ENCODE measurements around the gene FGD2.

Gene FGD2

DNA sequence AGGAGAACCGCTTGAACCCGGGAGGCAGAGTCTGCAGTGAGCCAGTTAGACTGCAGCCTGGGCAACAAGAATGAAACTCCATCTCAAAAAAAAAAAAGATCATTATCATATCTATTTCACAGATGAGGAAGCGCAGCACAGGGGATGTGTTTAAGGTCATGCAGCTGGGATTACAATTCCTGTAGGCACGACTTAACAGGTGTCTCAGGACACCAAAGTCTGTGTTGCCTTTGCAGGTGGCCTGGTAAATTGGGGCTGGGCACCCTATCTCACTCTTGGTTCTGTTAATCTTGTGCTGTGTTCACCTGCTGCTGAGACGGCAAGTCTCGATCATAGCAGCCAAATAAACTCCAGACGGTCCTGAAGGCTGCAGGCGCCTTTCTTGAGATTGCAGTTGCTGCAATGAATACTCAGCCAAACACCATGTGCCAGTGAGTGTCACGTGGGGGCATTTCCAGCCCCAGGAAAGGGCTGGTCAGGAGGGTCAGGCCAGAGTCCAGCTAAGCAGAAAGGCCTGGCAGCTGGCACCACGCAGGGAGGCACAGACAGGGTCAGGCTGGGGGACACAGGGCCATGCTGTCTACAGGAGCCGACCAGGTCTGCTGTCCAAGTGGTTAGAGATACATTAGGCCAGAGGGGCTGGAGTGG, 55.8 kb downstream of the FGD2 start:
- TF ChIP-seq, protein P1, sequence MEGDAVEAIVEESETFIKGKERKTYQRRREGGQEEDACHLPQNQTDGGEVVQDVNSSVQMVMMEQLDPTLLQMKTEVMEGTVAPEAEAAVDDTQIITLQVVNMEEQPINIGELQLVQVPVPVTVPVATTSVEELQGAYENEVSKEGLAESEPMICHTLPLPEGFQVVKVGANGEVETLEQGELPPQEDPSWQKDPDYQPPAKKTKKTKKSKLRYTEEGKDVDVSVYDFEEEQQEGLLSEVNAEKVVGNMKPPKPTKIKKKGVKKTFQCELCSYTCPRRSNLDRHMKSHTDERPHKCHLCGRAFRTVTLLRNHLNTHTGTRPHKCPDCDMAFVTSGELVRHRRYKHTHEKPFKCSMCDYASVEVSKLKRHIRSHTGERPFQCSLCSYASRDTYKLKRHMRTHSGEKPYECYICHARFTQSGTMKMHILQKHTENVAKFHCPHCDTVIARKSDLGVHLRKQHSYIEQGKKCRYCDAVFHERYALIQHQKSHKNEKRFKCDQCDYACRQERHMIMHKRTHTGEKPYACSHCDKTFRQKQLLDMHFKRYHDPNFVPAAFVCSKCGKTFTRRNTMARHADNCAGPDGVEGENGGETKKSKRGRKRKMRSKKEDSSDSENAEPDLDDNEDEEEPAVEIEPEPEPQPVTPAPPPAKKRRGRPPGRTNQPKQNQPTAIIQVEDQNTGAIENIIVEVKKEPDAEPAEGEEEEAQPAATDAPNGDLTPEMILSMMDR (IDR thresholded peaks at IDR 0.05; ENCODE audit: low read depth, low read length): no peak
- DNase-seq (ENCODE audit: low read depth in 2 of 2): no peak
- no peak overlapping the region for H3K4me3 ChIP-seq (replicated peaks in 1 of 2; ENCODE audit: low read depth in 2 of 2, low read length in 2 of 2)

DNA sequence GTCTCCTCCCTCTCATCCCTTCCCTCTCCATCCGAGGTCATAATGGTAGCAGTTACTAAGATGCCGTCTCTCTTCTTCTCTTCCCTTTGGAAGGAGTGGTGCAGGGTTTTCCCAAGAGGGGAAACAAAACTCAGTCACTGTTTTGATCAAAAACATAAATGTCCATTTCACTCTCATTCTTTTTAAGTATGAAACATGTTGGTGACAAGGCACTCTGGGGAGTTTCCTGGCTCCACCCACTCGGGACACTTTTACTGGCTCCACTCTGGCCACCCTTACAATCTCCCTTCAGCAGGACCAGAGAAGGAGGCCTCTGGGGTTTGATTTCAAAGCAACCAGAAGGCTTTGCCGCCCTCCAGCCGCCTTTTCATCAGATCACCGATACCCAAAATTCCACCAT, 57.0 kb downstream of the FGD2 start:
- TF ChIP-seq, protein P1 (IDR thresholded peaks at IDR 0.05; ENCODE audit: low read depth, low read length): no peak
- DNase-seq (ENCODE audit: low read depth in 2 of 2): no peak
- H3K4me3 ChIP-seq (replicated peaks in 1 of 2; ENCODE audit: low read depth in 2 of 2, low read length in 2 of 2): no peak overlapping the region

DNA sequence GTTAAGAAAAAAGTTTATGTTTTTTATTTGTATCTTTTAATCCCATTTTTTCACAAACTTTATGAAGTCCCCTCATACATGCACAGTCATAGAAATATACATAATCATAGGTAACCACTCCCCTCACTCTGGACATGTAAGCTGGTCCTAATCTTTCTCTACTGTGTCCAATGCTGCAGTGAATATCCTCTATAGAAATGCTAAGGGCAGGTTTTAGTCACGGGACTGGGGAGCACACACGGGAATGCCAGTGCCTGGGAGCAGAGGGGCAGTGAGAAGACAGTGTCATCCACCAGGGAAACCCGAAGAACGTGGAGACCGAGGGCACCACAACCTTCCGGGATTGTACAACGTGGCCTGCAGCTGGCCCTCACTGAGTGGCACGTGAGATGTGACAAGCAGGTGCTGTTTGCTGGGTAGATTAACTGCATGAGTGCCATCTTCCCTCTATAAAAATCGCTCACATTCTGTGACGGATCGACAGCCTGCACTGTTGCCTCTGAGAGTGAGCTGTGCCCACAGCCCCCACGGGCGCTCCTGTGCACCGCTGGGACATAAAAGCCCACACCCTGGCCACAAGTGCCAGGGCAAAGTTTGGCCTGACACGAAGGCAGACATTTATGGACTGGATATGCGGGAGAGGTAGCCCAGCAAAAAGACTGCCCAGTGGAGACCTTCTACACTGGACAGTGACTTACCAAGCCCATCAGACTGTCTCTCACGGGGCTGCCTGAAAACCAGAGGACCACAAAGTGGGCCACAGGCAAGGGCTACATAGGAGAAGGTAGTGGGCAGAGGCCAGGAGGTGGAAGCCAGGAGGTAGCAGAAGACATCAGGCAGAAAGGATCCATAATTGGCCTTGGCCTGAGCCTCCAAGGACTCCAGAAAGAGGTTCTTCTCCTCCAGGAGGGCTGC, 63.2 kb downstream of the FGD2 start:
- no peak overlapping the region for H3K4me3 ChIP-seq (replicated peaks in 1 of 2; ENCODE audit: low read depth in 2 of 2, low read length in 2 of 2)
- no peak for DNase-seq (ENCODE audit: low read depth in 2 of 2)
- TF ChIP-seq, protein P1 (IDR thresholded peaks at IDR 0.05; ENCODE audit: low read depth, low read length): no peak

DNA sequence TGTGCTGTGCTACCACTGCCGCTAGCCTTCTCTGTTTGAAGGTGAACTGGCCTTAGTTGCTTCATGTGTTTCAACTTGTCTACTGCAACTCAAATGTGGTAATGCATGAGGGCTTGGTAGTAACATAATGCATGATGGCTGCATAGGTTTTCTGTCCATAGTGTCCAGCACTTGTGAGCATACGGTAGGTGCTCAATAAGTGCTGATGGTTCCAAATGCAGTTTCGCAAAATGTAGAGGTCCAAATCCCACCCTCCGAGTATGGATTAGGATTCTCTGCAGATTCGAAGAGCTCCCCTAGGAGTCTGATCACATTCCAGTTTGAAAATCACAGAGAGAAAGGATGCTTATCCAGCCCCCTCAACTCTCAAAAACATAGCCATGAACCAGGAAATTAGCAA, 64.2 kb downstream of the FGD2 start:
- DNase-seq (ENCODE audit: low read depth in 2 of 2): no peak

DNA sequence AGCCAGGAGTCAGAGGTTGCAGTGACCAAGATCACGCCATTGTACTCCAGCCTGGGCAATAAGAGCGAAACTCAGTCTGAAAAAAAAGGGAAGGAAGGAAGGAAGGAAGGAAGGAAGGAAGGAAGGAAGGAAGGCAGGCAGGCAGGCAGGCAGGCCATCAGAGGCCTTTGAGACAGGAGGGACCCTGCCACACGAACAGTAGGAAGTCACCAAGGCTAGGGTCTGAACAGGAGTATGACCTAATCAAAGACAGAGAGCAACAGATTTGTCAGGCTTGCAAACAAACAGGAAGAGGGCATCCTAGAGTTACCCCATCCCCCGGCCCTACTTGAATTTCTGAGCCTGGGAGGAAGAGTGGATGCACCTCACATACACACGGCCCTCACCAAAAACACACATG, 67.1 kb downstream of the FGD2 start:
- DNase-seq (ENCODE audit: low read depth in 2 of 2): no peak
- TF ChIP-seq, protein P1 (IDR thresholded peaks at IDR 0.05; ENCODE audit: low read depth, low read length): no peak
- H3K4me3 ChIP-seq (replicated peaks in 1 of 2; ENCODE audit: low read depth in 2 of 2, low read length in 2 of 2): no peak overlapping the region

More for the DNA sequence above, 64.2 kb downstream of the FGD2 start:
- H3K4me3 ChIP-seq (replicated peaks in 1 of 2; ENCODE audit: low read depth in 2 of 2, low read length in 2 of 2): no peak overlapping the region
- TF ChIP-seq, protein P1 (IDR thresholded peaks at IDR 0.05; ENCODE audit: low read depth, low read length): no peak

DNA sequence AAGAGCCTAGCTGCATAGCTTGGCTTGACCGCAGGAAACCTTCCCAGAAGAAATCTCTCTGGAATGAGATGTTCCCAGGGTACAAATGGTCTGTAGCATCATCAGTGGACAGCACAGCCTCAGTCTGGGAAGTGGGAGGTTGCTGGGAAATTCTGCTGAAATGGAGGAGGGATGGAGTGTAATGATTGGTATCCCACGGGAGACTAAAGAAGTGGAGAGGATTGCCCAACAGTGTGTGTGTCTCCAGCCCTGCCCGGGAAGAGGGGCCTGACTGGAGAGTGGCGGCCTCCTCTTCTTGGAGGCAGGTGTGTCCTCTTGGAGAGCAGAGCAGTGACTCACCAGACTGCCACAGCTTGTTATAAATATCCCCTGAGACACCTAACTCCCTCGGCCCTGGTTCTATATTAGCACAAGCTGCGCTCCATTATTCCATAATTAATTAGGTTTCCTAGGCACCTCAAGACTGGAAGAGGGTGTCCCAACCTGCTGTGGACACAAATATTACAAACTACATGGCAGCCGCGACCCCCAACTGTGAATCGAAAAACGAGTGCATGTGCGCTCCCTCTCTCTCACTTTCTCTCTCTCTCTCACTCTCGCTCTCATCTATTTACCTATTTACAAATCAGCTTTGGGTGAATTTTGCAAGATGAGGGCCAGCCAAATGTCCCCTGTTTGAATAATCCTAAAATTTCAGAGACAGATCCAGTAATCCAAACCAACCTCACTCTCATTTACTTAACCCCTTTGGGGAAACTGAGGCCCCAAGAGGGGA, 68.8 kb downstream of the FGD2 start:
- DNase-seq (ENCODE audit: low read depth in 2 of 2): peak; percentile 75 to 91
- no peak overlapping the region for H3K4me3 ChIP-seq (replicated peaks in 1 of 2; ENCODE audit: low read depth in 2 of 2, low read length in 2 of 2)
- TF ChIP-seq, protein P1 (IDR thresholded peaks at IDR 0.05; ENCODE audit: low read depth, low read length): no peak

All from cardiac fibroblast (primary cell).